22Rv1 (cell line): ENCODE results near the gene CEP20.

Source experiments
- H3K27ac ChIP-seq: fragments of 450-650 bp; 2 replicates; pipeline ENCODE4 v1.5.1; 2017
- CTCF ChIP-seq: fragments of 450-650 bp; IDR thresholded peaks from 2 replicates; pipeline ENCODE4 v1.5.1; 2017; ENCODE audit warnings: mild to moderate bottlenecking
- ZFX ChIP-seq: fragments of 450-650 bp; IDR thresholded peaks from 2 replicates; pipeline ENCODE4 v1.6.1; 2017; ENCODE audit warnings: antibody characterized with exemption, borderline replicate concordance

Gene CEP20

GRCh38 chr16:15870011-15870410 lies 18.4 kb downstream of the CEP20 start:
- TF ChIP-seq CTCF, result no peak
- TF ChIP-seq ZFX, result no peak
- H3K27ac ChIP-seq, result no peak overlapping the region

GRCh38 chr16:15866451-15866850 lies 22.0 kb downstream of the CEP20 start:
- TF ChIP-seq ZFX (no peak), CTCF (no peak)
- no peak overlapping the region for H3K27ac ChIP-seq

- no peak for TF ChIP-seq CTCF
- H3K27ac ChIP-seq, result no peak overlapping the region
Measured at GRCh38 chr16:15865742-15866141, 22.7 kb downstream of the CEP20 start.

- H3K27ac ChIP-seq, result no peak overlapping the region
- TF ChIP-seq CTCF, result no peak
- TF ChIP-seq ZFX, result no peak
Measured at GRCh38 chr16:15864939-15865338, 23.5 kb downstream of the CEP20 start.

DNA sequence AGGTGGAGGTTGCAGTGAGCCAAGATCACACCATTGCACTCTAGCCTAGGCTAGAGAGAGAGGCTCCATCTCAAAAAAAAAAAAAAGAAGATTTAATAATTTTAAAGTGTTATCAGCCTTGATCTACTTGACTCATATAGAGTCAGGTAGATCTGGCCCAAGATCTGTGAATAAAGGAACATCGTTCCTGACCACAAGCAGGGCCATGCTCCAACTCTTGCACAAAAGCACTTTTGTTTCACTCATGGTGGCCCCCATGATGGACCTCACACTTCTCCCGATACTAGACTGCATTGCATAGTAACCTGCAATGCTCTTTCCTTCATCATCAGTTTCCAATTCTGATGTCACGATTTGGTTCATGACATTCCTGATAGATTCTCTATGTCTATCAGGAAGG lies 26.4 kb downstream of the CEP20 start:
- H3K27ac ChIP-seq, result no peak overlapping the region
- no peak for TF ChIP-seq CTCF
- no peak for TF ChIP-seq ZFX

- TF ChIP-seq CTCF (no peak), ZFX (no peak)
Measured at GRCh38 chr16:15858921-15859668, 29.3 kb downstream of the CEP20 start.

GRCh38 chr16:15857724-15858560 lies 30.5 kb downstream of the CEP20 start:
- H3K27ac ChIP-seq, result no peak overlapping the region
- no peak for TF ChIP-seq ZFX
- no peak for TF ChIP-seq CTCF

More at GRCh38 chr16:15858921-15859668, 29.3 kb downstream of the CEP20 start:
- no peak overlapping the region for H3K27ac ChIP-seq
